H1 (cell line): ENCODE results near the gene UHRF1. TPM values are rescaled to one million over a fixed set of nuclear protein-coding genes. Genes with fewer than 3 reads are reported as not detected.

Source experiments
- CTCF ChIA-PET: fragments of 300-600 bp; sonication (Branson Sonifier 250); formaldehyde crosslinking; loops from one replicate; lab custom pipeline; 2021; ENCODE audit not compliant: partially characterized antibody; lab: Charles Lee
- POLR2A ChIA-PET: fragments of 300-600 bp; sonication (Branson Sonifier 250); formaldehyde crosslinking; loops from one replicate; lab custom pipeline; 2021; ENCODE audit warnings: inconsistent platforms; ENCODE audit not compliant: partially characterized antibody; lab: Charles Lee
- DNase-seq, 2 experiments: peaks; one replicate each; pipeline versions ENCODE4 v3.0.0 to v3.0.0-alpha.2; 2010 to 2022; ENCODE audit warnings: low spot score in 2 of 2, low read depth in 1 of 2, mixed read lengths in 1 of 2
- FAIRE-seq: peaks from 2 replicates; lab custom pipeline; 2011; peaks lifted over from hg19 to GRCh38; lab: Jason Lieb, UNC
- H2AFZ ChIP-seq: 2 replicates; pipeline ENCODE4 v1.8.1; 2012; ENCODE audit warnings: low read length, inconsistent platforms
- H2AK5ac ChIP-seq: 2 replicates; pipeline ENCODE4 v1.6.1; 2013; ENCODE audit warnings: low read depth, low read length
- H2BK120ac ChIP-seq: replicated peaks from 2 replicates; pipeline ENCODE3; 2013; ENCODE audit warnings: low read depth, low read length, inconsistent platforms
- H2BK12ac ChIP-seq: 2 replicates; pipeline ENCODE4 v1.6.1; 2013; ENCODE audit warnings: low read depth, low read length
- H2BK15ac ChIP-seq: 2 replicates; pipeline ENCODE4 v1.6.1; 2013; ENCODE audit warnings: low read length
- H2BK20ac ChIP-seq: 2 replicates; pipeline ENCODE4 v1.6.1; 2013; ENCODE audit warnings: low read length
- H2BK5ac ChIP-seq: 2 replicates; pipeline ENCODE4 v1.6.1; 2013; ENCODE audit warnings: low read depth, low read length
- H3K14ac ChIP-seq: 2 replicates; pipeline ENCODE4 v1.6.1; 2013; ENCODE audit warnings: inconsistent platforms; ENCODE audit not compliant: insufficient read length
- H3K18ac ChIP-seq: 2 replicates; pipeline ENCODE4 v1.6.1; 2013; ENCODE audit warnings: low read length; ENCODE audit errors: extremely low read depth
- H3K23ac ChIP-seq: 2 replicates; pipeline ENCODE4 v1.6.1; 2013; ENCODE audit warnings: inconsistent platforms; ENCODE audit not compliant: insufficient read length
- H3K23me2 ChIP-seq: 2 replicates; pipeline ENCODE4 v1.6.1; 2013; ENCODE audit warnings: low read depth, low read length
- H3K27ac ChIP-seq: 2 replicates; pipeline ENCODE4 v1.6.1; 2011; ENCODE audit warnings: low read depth, low read length, inconsistent platforms
- H3K27me3 ChIP-seq, 4 experiments: replicated peaks in 1 of 4; 1 replicate in 1 of 4; 2 replicates in 3 of 4; pipeline versions ENCODE4 v1.6.1 to v1.8.1; 2011 to 2013; ENCODE audit warnings: low read length in 3 of 4, mild to moderate bottlenecking in 3 of 4, inconsistent platforms in 2 of 4, mixed read lengths in 2 of 4, moderate library complexity in 1 of 4; ENCODE audit not compliant: control insufficient read depth in 3 of 4, insufficient read depth in 3 of 4; ENCODE audit errors: extremely low read depth in 1 of 4
- H3K36me3 ChIP-seq, 4 experiments: 2 replicates each; pipeline versions ENCODE4 v1.6.1 to v1.8.1; 2011 to 2013; ENCODE audit warnings: mild to moderate bottlenecking in 4 of 4, low read length in 3 of 4, moderate library complexity in 2 of 4, control low read depth in 1 of 4, inconsistent platforms in 1 of 4; ENCODE audit not compliant: insufficient read depth in 4 of 4, control insufficient read depth in 2 of 4
- H3K4ac ChIP-seq: replicated peaks from 2 replicates; pipeline ENCODE3; 2013; ENCODE audit warnings: low read length, low read depth, mixed read lengths, inconsistent platforms; ENCODE audit not compliant: insufficient read length
- H3K4me1 ChIP-seq, 4 experiments: replicated peaks in 1 of 4; 1 replicate in 1 of 4; 2 replicates in 3 of 4; pipeline versions ENCODE4 v1.6.1 to v1.8.1; 2011 to 2013; ENCODE audit warnings: low read length in 3 of 4, inconsistent platforms in 2 of 4, mixed read lengths in 1 of 4; ENCODE audit not compliant: insufficient read depth in 4 of 4, control insufficient read depth in 3 of 4
- H3K4me2 ChIP-seq, 2 experiments: 2 replicates each; pipeline versions ENCODE4 v1.6.1 to v1.8.1; 2011 to 2013; ENCODE audit warnings: low read depth in 2 of 2, low read length in 2 of 2, control low read depth in 1 of 2, inconsistent platforms in 1 of 2, mild to moderate bottlenecking in 1 of 2; ENCODE audit not compliant: insufficient read depth in 1 of 2
- H3K4me3 ChIP-seq, 4 experiments: fragments of 200-600, 300-600 bp in 1 of 4; sonication (generic), shearing (Covaris generic), sonication (Bioruptor Twin) in 1 of 4; 2 replicates each; pipeline versions ENCODE4 v1.5.1 to v1.8.1; 2011 to 2016; ENCODE audit warnings: low read length in 4 of 4, low read depth in 3 of 4, control low read depth in 2 of 4, inconsistent platforms in 2 of 4, mild to moderate bottlenecking in 2 of 4, mixed read lengths in 1 of 4, moderate library complexity in 1 of 4; ENCODE audit not compliant: insufficient read depth in 2 of 4; ENCODE audit errors: extremely low read depth in 1 of 4
- H3K56ac ChIP-seq: replicated peaks from 2 replicates; pipeline ENCODE3; 2013; ENCODE audit warnings: low read depth, mild to moderate bottlenecking, mixed read lengths, low read length, inconsistent platforms; ENCODE audit not compliant: insufficient read length
- H3K79me1 ChIP-seq: 2 replicates; pipeline ENCODE4 v1.6.1; 2013; ENCODE audit warnings: low read depth, low read length, control low read depth
- H3K79me2 ChIP-seq, 2 experiments: 2 replicates each; pipeline versions ENCODE4 v1.6.1 to v1.8.1; 2012 to 2013; ENCODE audit warnings: low read length in 2 of 2, mild to moderate bottlenecking in 2 of 2, inconsistent platforms in 1 of 2; ENCODE audit not compliant: insufficient read depth in 2 of 2, control insufficient read depth in 1 of 2
- H3K9ac ChIP-seq, 4 experiments: replicated peaks in 1 of 4; 1 replicate in 1 of 4; 2 replicates in 3 of 4; pipeline versions ENCODE4 v1.6.1 to v1.8.1; 2011 to 2013; ENCODE audit warnings: low read depth in 3 of 4, low read length in 3 of 4, control low read depth in 2 of 4, mild to moderate bottlenecking in 2 of 4, moderate library complexity in 2 of 4, inconsistent platforms in 1 of 4; ENCODE audit errors: extremely low read depth in 1 of 4
- H3K9me3 ChIP-seq, 2 experiments: 2 replicates each; pipeline versions ENCODE4 v1.6.1 to v1.8.1; 2012 to 2013; ENCODE audit warnings: mild to moderate bottlenecking in 2 of 2, moderate library complexity in 2 of 2, control low read depth in 1 of 2, inconsistent platforms in 1 of 2, low read depth in 1 of 2, low read length in 1 of 2, mixed read lengths in 1 of 2; ENCODE audit not compliant: insufficient read depth in 2 of 2
- H4K20me1 ChIP-seq, 2 experiments: replicated peaks in 1 of 2; 2 replicates each; pipeline versions ENCODE3 to v1.8.1; 2011 to 2013; ENCODE audit warnings: inconsistent platforms in 2 of 2, low read length in 2 of 2, mild to moderate bottlenecking in 1 of 2; ENCODE audit not compliant: insufficient read depth in 2 of 2, control insufficient read depth in 1 of 2
- H4K5ac ChIP-seq: 2 replicates; pipeline ENCODE4 v1.6.1; 2013; ENCODE audit warnings: low read length, low read depth, mixed read lengths, inconsistent platforms; ENCODE audit not compliant: insufficient read length
- H4K8ac ChIP-seq: 2 replicates; pipeline ENCODE4 v1.8.0; 2013; ENCODE audit warnings: mild to moderate bottlenecking, moderate library complexity, low read length, inconsistent platforms; ENCODE audit not compliant: insufficient read depth; ENCODE audit errors: extremely low read depth
- H4K91ac ChIP-seq: replicated peaks from 2 replicates; pipeline ENCODE3; 2013; ENCODE audit warnings: low read length, mixed read lengths, inconsistent platforms; ENCODE audit not compliant: insufficient read length
- ATF2 ChIP-seq: IDR thresholded peaks from 2 replicates; pipeline ENCODE4 v1.6.1; 2012; ENCODE audit warnings: low read length, inconsistent platforms
- CHD2 ChIP-seq: IDR thresholded peaks from 2 replicates; pipeline ENCODE4 v1.6.1; 2012; ENCODE audit warnings: low read length, improper control_type of control experiment
- EZH2 ChIP-seq: fragments of 200-600 bp; sonication (generic); IDR thresholded peaks from 2 replicates; pipeline ENCODE4 v1.7.1; 2012; ENCODE audit warnings: low read depth, mild to moderate bottlenecking, moderate library complexity, low read length, inconsistent platforms; ENCODE audit not compliant: severe bottlenecking
- JUND ChIP-seq: IDR thresholded peaks from 2 replicates; pipeline ENCODE4 v1.6.1; 2011; ENCODE audit warnings: mild to moderate bottlenecking, improper control_type of control experiment, low read length
- KDM4A ChIP-seq: IDR thresholded peaks from one replicate; pipeline ENCODE4 v1.7.1; 2012; ENCODE audit warnings: low read depth, mild to moderate bottlenecking, moderate library complexity, low read length, inconsistent platforms; ENCODE audit not compliant: severe bottlenecking
- RAD21 ChIP-seq, 2 experiments: IDR thresholded peaks in 1 of 2; conservative IDR thresholded peaks in 1 of 2; 2 replicates each; pipeline ENCODE4 v1.6.1; 2011; ENCODE audit warnings: low read depth in 2 of 2, low read length in 2 of 2, improper control_type of control experiment in 1 of 2, inconsistent platforms in 1 of 2, mild to moderate bottlenecking in 1 of 2, moderate library complexity in 1 of 2
- RXRA ChIP-seq: IDR thresholded peaks from 2 replicates; pipeline ENCODE4 v1.6.1; 2011; ENCODE audit warnings: low read depth, mild to moderate bottlenecking, low read length, moderate library complexity; ENCODE audit not compliant: insufficient read depth
- SIRT6 ChIP-seq: IDR thresholded peaks from one replicate; pipeline ENCODE4 v1.7.1; 2012; ENCODE audit warnings: low read length, inconsistent platforms
- WGBS, 2 experiments: shearing (Covaris generic) in 1 of 2; methylation state at CpG; one replicate each; pipeline versions ENCODE4 v1.1.6 to v1.1.7; 2013 to 2015; ENCODE audit warnings: low lambda C conversion rate in 2 of 2, mixed read lengths in 2 of 2, inconsistent platforms in 1 of 2, low coverage in 1 of 2, missing lambda C conversion rate in 1 of 2; ENCODE audit not compliant: insufficient replicate concordance in 2 of 2, insufficient coverage in 1 of 2, insufficient read length in 1 of 2; ENCODE audit errors: extremely low coverage in 1 of 2, missing lambda C conversion rate in 1 of 2; 5-methylcytosine and 5-hydroxymethylcytosine counted together
- polyA plus RNA-seq, 7 experiments: library from polyadenylated mRNA; depleted of rRNA in 3 of 7; stranded (reverse) in 5 of 7; unstranded in 2 of 7; fragments of >200 nt in 5 of 7; fragments of 200-250 nt in 2 of 7; gene quantifications; 1 replicate in 5 of 7; 2 replicates in 1 of 7; 4 replicates in 1 of 7; pipeline versions ENCODE4 v1.2.1 to v1.2.3, GENCODE V29; 2011 to 2013; ENCODE audit warnings: missing spikeins in 2 of 7, mixed read lengths in 2 of 7
- total RNA-seq: library from RNA; stranded (reverse); fragmentation: NEBNext Ultra II Directional; extraction: Animal tissue kit (Norgen Biotek cat#: 25700); gene quantifications from 2 replicates; pipeline ENCODE4 v1.2.1, GENCODE V29; 2021

The UHRF1 gene
- total and polyA plus RNA-seq, 2 of the 8 experiments (the other 6 are each of a cell fraction or from before 2014, with no cell fraction given): 14.7 to 65.8 TPM

DNA sequence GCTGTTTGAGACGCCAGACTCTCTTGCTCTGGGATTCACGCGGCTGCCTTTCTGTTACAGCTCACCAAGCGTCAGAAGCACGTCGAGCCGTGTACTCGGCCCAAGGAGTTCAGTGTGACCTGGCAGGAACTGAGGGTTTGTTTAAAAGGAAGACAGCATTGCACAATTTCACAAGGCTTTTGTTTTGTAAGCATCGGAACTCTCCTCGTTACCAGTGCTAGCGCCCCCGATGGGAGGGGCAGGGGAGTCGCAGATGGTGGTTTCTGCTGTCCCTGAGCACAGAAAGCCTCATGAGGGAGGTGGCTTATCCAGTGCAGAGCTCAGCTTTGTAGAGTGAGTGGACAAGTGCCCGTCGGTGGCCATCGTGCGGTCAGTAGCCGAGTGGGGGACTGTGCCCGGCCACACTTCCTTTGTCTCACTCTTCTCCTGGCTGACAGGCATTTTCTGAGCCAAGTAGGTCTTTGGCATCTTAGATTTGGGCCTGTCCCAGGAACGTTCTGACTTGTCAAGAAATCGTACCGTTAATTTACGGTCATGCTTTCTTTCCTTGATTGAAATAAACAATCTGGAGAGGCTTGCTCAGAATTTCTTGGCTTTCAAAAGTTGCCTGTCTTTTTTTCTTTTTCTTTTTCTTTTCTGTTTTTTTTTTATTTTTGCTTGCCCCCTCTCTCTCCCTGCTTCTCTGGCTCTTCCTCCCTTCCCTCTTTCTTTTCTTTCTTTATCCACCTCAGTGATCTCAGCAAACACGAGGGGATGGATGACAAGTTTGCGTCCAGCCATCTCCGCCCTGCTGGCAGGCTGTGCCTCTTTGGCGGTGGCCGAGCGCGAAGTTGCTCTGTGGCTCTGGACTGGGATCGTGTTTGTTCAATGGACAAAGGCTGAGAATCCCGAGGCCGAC lies 67.3 kb downstream of the UHRF1 start:
- Histone ChIP-seq H2BK15ac (no peak overlapping the region), H2BK20ac (no peak overlapping the region), H3K9ac (0 out of 7 replicates have a peak overlapping the region, but pooled peaks of 1 of the 4 experiments have one; percentile 18), H3K4me1 (peaks cover 0 to 8% (median 2%) of the 10 kb centered on the region in 4 experiments; a peak in 6 of 7 replicates), H3K14ac (no peak overlapping the region), H3K79me1 (peaks cover 24% of the 10 kb centered on the region), H2BK5ac (0 out of 2 replicates have a peak overlapping the region, but pooled peaks have one; percentile 35), H3K79me2 (peaks cover 10 to 75% of the 10 kb centered on the region in 2 experiments; a peak in 3 of 4 replicates), H3K18ac (no peak overlapping the region), H3K36me3 (peaks cover 0 to 4% (median 0%) of the 10 kb centered on the region in 4 experiments; a peak in 2 of 8 replicates), H3K27me3 (no peaks in the 10 kb centered on the region), H3K23ac (no peak overlapping the region), H2BK120ac (no peak overlapping the region), H4K5ac (no peak overlapping the region), H3K4ac (peak overlapping the region; percentile 69), H3K23me2 (no peaks in the 10 kb centered on the region), H3K9me3 (no peaks in the 10 kb centered on the region), H4K20me1 (peaks cover 19 to 23% of the 10 kb centered on the region in 2 experiments), H2AFZ (no peak overlapping the region), H4K8ac (peak overlapping the region; percentile 57), H3K27ac (no peak overlapping the region), H3K4me2 (no peak overlapping the region), H3K4me3 (no peak overlapping the region), H4K91ac (no peak overlapping the region), H2AK5ac (peak overlapping the region; percentile 10; the same call in 1 of the 2 replicates), H2BK12ac (peak overlapping the region; percentile 68; the same call in 1 of the 2 replicates), H3K56ac (no peak overlapping the region)
- FAIRE-seq (peak; percentile 82), DNase-seq (peak in 1 of 2 experiments; percentile 70)
- ChIA-PET CTCF (interaction anchor here (0.6 to 2.6 kb wide), 20 partner anchors 9 to 563 kb away, joined by 3 to 18 read pairs (median 4); no protein-coding TSS in a partner anchor), POLR2A (interaction anchor here (0.6 to 1.5 kb wide), 5 partner anchors 10 to 561 kb away, joined by 3 to 4 read pairs (median 3); no protein-coding TSS in a partner anchor)
- WGBS, 2 experiments: 82% methylated on average over 33 of the region's 33 CpGs; no CpG with 5 or more reads in 1 of the 2 experiments
- TF ChIP-seq JUND: no peak
- TF ChIP-seq CHD2: no peak
- no peak for TF ChIP-seq RXRA
- no peak for TF ChIP-seq SIRT6
- TF ChIP-seq KDM4A: no peak
- TF ChIP-seq RAD21 (IDR thresholded peaks at IDR 0.05 in 1 of 2, conservative IDR thresholded peaks at IDR 0.05 in 1 of 2; ENCODE audit: low read depth in 2 of 2, low read length in 2 of 2): peak in 1 of 2 experiments; percentile 31; a peak in 1 of 4 replicates
- TF ChIP-seq ATF2: no peak
- TF ChIP-seq EZH2: no peak
